CD4-positive, alpha-beta T cell (primary cell): ENCODE data around the gene SYNCRIP. TPM values are rescaled to one million over a fixed set of nuclear protein-coding genes. Genes with fewer than 3 reads are reported as not detected.

ENCODE experiments used
- ATAC-seq: fragments of 200-7000 bp; cut with Tn5 transposase; one replicate; pipeline ENCODE4 v1.10.0; 2022; ENCODE audit warnings: mild to moderate bottlenecking; ENCODE audit not compliant: poor library complexity
- CTCF ChIA-PET: fragments of 350-600 bp; sonication (Branson Sonifier 250); formaldehyde crosslinking; loops from one replicate; lab custom pipeline; 2021; ENCODE audit warnings: antibody characterized with exemption, inconsistent platforms; lab: Charles Lee
- POLR2A ChIA-PET: fragments of 350-600 bp; sonication (Branson Sonifier 250); formaldehyde crosslinking; loops from one replicate; lab custom pipeline; 2021; ENCODE audit warnings: antibody characterized with exemption, inconsistent platforms; lab: Charles Lee
- DNase-seq, 14 experiments: peaks; one replicate each; pipeline ENCODE4 v3.0.0-alpha.2; 2013 to 2020; ENCODE audit warnings: mixed read lengths in 2 of 14
- H3K27ac ChIP-seq, 2 donors: one replicate each; pipeline versions ENCODE4 v1.5.1 to v1.7.0; 2013; ENCODE audit warnings: low read length in 2 of 2, low read depth in 1 of 2, mild to moderate bottlenecking in 1 of 2
- H3K27me3 ChIP-seq, 2 experiments: 1 replicate in 1 of 2; 2 replicates in 1 of 2; pipeline versions ENCODE4 v1.6.1 to v1.7.0; 2013; ENCODE audit warnings: low read length in 2 of 2, control low read depth in 1 of 2, mild to moderate bottlenecking in 1 of 2, moderate library complexity in 1 of 2; ENCODE audit not compliant: insufficient read depth in 2 of 2, control insufficient read depth in 1 of 2
- H3K36me3 ChIP-seq: one replicate; pipeline ENCODE4 v1.6.1; 2013; ENCODE audit warnings: low read length, control low read depth; ENCODE audit not compliant: insufficient read depth
- H3K4me1 ChIP-seq: one replicate; pipeline ENCODE4 v1.6.1; 2013; ENCODE audit warnings: low read length, control low read depth; ENCODE audit not compliant: insufficient read depth
- H3K4me3 ChIP-seq: one replicate; pipeline ENCODE4 v1.5.1; 2013; ENCODE audit warnings: mild to moderate bottlenecking, low read length, moderate library complexity
- H3K9me3 ChIP-seq, 2 experiments: 1 replicate in 1 of 2; 2 replicates in 1 of 2; pipeline versions ENCODE4 v1.6.1 to v1.7.0; 2013; ENCODE audit warnings: low read length in 2 of 2, mild to moderate bottlenecking in 2 of 2, control low read depth in 1 of 2, moderate library complexity in 1 of 2; ENCODE audit not compliant: control insufficient read depth in 1 of 2, insufficient read depth in 1 of 2
- H3K27ac Mint-ChIP-seq: one replicate; pipeline ENCODE4 v1.8.0; 2020; ENCODE audit warnings: mixed read lengths
- H3K27me3 Mint-ChIP-seq: one replicate; pipeline ENCODE4 v1.8.0; 2021; ENCODE audit warnings: mixed read lengths
- H3K36me3 Mint-ChIP-seq: one replicate; pipeline ENCODE4 v1.8.0; 2021; ENCODE audit warnings: low read depth, mixed read lengths
- H3K4me1 Mint-ChIP-seq: one replicate; pipeline ENCODE4 v1.8.0; 2021; ENCODE audit warnings: low read depth, mixed read lengths
- H3K4me3 Mint-ChIP-seq: one replicate; pipeline ENCODE4 v1.8.0; 2020; ENCODE audit warnings: mild to moderate bottlenecking, mixed read lengths
- H3K9me3 Mint-ChIP-seq: one replicate; pipeline ENCODE4 v1.8.0; 2020; ENCODE audit warnings: mixed read lengths
- intact Hi-C, 2 experiments: fragments of 100-400 bp; cut with DNase I in 1 of 2; cut with micrococcal nuclease in 1 of 2; formaldehyde crosslinking; loops; one replicate each; pipeline versions ENCODE4 v1.15.1 to v1.9.0; 2023 to 2025; cut with DNase I, micrococcal nuclease
- total RNA-seq, 174 experiments: library from RNA in 2 of 174; stranded (reverse) in 2 of 174; gene quantifications; one replicate each; pipeline ENCODE4 v1.2.3 and lab custom pipeline; 2021 to 2026
- TF ChIP-seq, protein P1 (sequence below): fragments of 200-600 bp; IDR thresholded peaks from one replicate; pipeline ENCODE4 v1.8.0; 2022; ENCODE audit warnings: antibody characterized with exemption, mild to moderate bottlenecking

SYNCRIP gene
- total RNA-seq, 2 experiments from 2014 or later: 53.2 to 58.3 TPM

- peaks cover 30% of the 10 kb centered on the region for H3K36me3 ChIP-seq
- H3K9me3 Mint-ChIP-seq: no peaks in the 10 kb centered on the region
- no peaks in the 10 kb centered on the region for H3K27me3 ChIP-seq
- no peaks in the 10 kb centered on the region for H3K27me3 Mint-ChIP-seq
- CTCF ChIA-PET: interaction anchor here (1.1 kb wide), 1 partner anchor 29 kb away, joined by 3 read pairs; no protein-coding TSS in a partner anchor
- no peak overlapping the region for H3K4me3 ChIP-seq
- DNase-seq (no peak), ATAC-seq (no peak)
- peaks cover 82% of the 10 kb centered on the region for H3K4me1 Mint-ChIP-seq
- POLR2A ChIA-PET: interaction anchor here (5.0 kb wide), 1 partner anchor 31 kb away, joined by 139 read pairs; the partner anchor contains the start of gene SYNCRIP
- peaks cover 29% of the 10 kb centered on the region for H3K4me1 ChIP-seq
- no peak overlapping the region for H3K27ac ChIP-seq
- intact Hi-C loops: loop anchor here (5.0 to 10.0 kb wide), 3 partner anchors 49 to 319 kb away; no protein-coding TSS in a partner anchor
- H3K36me3 Mint-ChIP-seq: peaks cover 74% of the 10 kb centered on the region
- H3K27ac Mint-ChIP-seq: peak overlapping the region; percentile 97
- H3K9me3 ChIP-seq: no peaks in the 10 kb centered on the region
- TF ChIP-seq, protein P1, sequence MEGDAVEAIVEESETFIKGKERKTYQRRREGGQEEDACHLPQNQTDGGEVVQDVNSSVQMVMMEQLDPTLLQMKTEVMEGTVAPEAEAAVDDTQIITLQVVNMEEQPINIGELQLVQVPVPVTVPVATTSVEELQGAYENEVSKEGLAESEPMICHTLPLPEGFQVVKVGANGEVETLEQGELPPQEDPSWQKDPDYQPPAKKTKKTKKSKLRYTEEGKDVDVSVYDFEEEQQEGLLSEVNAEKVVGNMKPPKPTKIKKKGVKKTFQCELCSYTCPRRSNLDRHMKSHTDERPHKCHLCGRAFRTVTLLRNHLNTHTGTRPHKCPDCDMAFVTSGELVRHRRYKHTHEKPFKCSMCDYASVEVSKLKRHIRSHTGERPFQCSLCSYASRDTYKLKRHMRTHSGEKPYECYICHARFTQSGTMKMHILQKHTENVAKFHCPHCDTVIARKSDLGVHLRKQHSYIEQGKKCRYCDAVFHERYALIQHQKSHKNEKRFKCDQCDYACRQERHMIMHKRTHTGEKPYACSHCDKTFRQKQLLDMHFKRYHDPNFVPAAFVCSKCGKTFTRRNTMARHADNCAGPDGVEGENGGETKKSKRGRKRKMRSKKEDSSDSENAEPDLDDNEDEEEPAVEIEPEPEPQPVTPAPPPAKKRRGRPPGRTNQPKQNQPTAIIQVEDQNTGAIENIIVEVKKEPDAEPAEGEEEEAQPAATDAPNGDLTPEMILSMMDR: no peak
- no peak overlapping the region for H3K4me3 Mint-ChIP-seq
Measured at GRCh38 chr6:85673198-85674139, 30.8 kb upstream of the SYNCRIP start.

- Histone ChIP-seq H3K9me3 (no peaks in the 10 kb centered on the region), H3K4me1 (peaks cover 35% of the 10 kb centered on the region), H3K36me3 (peaks cover 30% of the 10 kb centered on the region), H3K27me3 (no peaks in the 10 kb centered on the region), H3K27ac (no peak overlapping the region), H3K4me3 (no peak overlapping the region)
- Mint-ChIP-seq H3K4me1 (peaks cover 84% of the 10 kb centered on the region), H3K27ac (peak overlapping the region; percentile 97), H3K27me3 (no peaks in the 10 kb centered on the region), H3K9me3 (no peaks in the 10 kb centered on the region), H3K4me3 (no peak overlapping the region), H3K36me3 (peaks cover 71% of the 10 kb centered on the region)
- CTCF ChIA-PET: interaction anchor here (0.6 kb wide), 1 partner anchor 117 kb away, joined by 3 read pairs; no protein-coding TSS in a partner anchor
- POLR2A ChIA-PET: interaction anchor here (5.0 kb wide), 1 partner anchor 30 kb away, joined by 139 read pairs; the partner anchor contains the start of gene SYNCRIP
- TF ChIP-seq, protein P1: no peak
- ATAC-seq (no peak), DNase-seq (no peak)
- intact Hi-C loops: loop anchor here (5.0 to 10.0 kb wide), 3 partner anchors 48 to 318 kb away; no protein-coding TSS in a partner anchor
Measured at GRCh38 chr6:85672623-85673022, 29.9 kb upstream of the SYNCRIP start.

DNA sequence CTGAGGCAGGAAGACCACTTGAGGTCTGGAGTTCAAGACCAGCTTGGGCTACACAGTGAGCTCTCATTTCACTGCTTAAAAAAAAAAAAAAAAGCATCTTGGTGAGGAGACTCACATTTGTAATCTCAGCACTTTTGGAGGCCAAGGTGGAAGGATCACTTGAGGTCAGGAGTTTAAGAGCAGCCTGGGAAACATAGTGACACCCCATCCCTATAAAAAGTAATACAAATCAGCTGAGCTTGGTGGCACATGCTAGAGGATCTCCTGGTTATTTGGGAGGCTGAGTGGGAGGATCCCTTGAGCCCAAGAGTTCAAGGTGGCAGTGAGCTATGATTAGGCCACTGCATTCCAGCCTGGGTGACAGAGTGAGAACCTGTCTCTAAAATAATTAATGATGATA is 29.4 kb upstream of the SYNCRIP start:
- H3K27ac Mint-ChIP-seq: peak overlapping the region; percentile 97
- no peak for DNase-seq

More for the DNA sequence above, 29.4 kb upstream of the SYNCRIP start:
- POLR2A ChIA-PET: interaction anchor here (0.6 to 5.0 kb wide), 2 partner anchors 30 to 75 kb away, joined by 3 to 139 read pairs; partner anchors contain the start of gene SYNCRIP
- H3K4me3 ChIP-seq: no peak overlapping the region
- no peak overlapping the region for H3K27ac ChIP-seq
- no peaks in the 10 kb centered on the region for H3K9me3 ChIP-seq
- peaks cover 35% of the 10 kb centered on the region for H3K4me1 ChIP-seq
- H3K36me3 ChIP-seq: peaks cover 30% of the 10 kb centered on the region
- no peaks in the 10 kb centered on the region for H3K27me3 ChIP-seq
- ATAC-seq: no peak
- Mint-ChIP-seq H3K36me3 (peaks cover 66% of the 10 kb centered on the region), H3K4me1 (peaks cover 80% of the 10 kb centered on the region), H3K9me3 (no peaks in the 10 kb centered on the region), H3K27me3 (no peaks in the 10 kb centered on the region), H3K4me3 (no peak overlapping the region)
- intact Hi-C loops: loop anchor here (5.0 to 10.0 kb wide), 3 partner anchors 47 to 317 kb away; no protein-coding TSS in a partner anchor
- TF ChIP-seq, protein P1: no peak
- CTCF ChIA-PET: interaction anchor here (0.6 kb wide), 1 partner anchor 117 kb away, joined by 3 read pairs; no protein-coding TSS in a partner anchor
